Superior temporal gyrus (tissue), 1 donor: Measurements from ENCODE around the gene ERMARD.

Experiments
- DNase-seq: peaks from one replicate; pipeline ENCODE4 v3.0.0-alpha.2; 2016; ENCODE audit errors: extremely low spot score

ERMARD gene

GRCh38 chr6:169802790-169803189 lies 51.4 kb downstream of the ERMARD start:
- DNase-seq = no peak

- no peak for DNase-seq
These were observed 51.9 kb downstream of the ERMARD start for GRCh38 chr6:169803271-169803811.

DNA sequence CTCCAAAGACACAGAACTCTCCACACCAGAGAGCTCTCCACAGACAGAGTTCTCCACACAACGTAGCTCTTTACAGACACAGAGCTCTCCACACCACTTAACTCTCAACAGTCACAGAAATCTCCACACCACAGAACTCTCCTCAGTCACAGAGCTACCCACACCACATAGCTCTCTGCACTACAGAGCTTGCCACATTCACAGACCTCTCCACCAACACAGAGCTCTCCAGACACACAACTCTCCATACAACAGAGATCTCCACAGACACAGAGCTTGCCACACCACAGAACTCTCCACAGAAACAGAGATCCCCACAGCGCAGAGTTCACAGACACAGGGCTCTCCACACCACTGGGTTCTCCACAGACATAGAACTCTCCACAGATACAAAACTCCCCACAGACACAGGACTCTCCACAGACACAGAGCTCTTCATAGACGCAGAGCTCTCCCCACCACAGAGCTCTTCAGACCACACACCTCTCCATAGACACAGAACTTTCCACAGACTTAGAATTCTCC lies 52.5 kb downstream of the ERMARD start:
- no peak for DNase-seq

DNA sequence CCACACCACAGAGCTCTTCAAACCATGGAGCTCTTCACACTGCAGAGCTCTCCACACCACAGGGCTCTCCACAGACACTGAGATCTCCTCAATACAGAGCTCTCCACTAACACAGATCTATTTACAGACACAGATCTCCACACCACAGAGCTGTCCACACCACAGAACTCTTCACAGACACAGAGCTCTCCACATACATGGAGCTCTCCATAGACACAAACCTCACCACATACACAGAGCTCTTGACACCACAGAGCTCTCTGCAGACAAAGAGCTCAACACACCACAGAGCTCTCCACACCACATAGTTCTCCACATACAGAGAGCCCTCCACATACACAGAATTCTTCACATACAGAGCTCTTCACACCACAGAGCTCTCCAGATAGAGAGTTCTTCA lies 53.0 kb downstream of the ERMARD start:
- no peak for DNase-seq

DNA sequence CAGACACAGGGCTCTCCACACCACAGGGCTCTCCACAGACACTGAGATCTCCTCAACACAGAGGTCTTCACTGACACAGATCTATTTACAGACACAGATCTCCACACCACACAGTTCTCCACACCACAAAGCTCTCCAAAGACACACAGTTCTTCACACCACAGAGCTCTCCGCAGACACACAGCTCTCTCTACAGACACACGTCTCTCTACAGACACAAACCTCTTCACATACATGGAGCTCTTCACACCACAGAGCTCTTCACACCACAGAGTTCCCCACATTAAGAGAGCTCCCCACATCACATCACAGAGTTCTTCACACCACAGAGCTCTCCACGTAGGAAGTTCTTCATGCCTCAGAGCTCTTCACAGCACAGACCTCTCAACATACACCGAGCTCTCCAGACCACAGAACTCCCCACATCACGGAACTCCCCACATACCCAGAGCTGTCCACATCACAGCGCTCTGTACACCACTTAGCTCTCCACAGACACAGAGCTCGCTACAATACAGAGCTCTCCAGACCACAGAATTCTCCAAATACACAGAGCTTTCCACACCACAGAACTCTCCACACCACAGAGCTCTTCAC lies 53.9 kb downstream of the ERMARD start:
- DNase-seq = no peak

DNA sequence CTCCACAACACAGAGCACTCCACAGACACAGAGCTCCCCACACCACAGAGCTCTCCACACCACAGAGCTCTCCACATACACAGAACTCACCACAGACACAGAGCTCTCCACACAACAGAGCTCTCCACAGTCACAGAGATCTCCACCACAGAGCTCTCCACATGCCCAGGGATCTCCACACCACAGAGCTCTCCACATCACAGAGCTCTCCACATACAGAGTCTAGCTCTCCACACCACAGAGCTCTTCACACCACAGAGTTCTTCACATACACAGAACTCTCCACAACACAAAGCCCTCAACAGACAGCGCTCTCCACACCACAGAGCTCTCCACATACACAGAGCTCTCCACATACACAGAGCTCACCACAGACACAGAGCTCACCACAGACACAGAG lies 55.3 kb downstream of the ERMARD start:
- no peak for DNase-seq

GRCh38 chr6:169807229-169807628 lies 55.8 kb downstream of the ERMARD start:
- DNase-seq = no peak

- DNase-seq = no peak
These were observed 56.5 kb downstream of the ERMARD start for GRCh38 chr6:169807699-169808607.

DNA sequence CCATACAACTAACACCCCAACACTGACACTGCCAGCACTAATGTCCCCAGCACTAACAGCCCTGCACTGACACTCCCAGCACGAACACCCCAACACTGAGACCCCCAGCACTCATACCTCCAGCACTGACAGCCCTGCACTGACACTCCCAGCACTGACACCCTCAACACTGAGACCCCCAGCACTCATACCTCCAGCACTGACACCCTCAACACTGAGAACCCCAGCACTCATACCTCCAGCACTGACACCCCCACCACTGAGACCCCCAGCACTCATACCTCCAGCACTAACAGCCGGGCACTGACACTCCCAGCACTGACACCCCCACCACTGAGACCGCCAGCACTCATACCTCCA lies 57.2 kb downstream of the ERMARD start:
- DNase-seq = no peak

- no peak for DNase-seq
These were observed 58.0 kb downstream of the ERMARD start for GRCh38 chr6:169809386-169809785.

GRCh38 chr6:169810066-169810989 lies 58.9 kb downstream of the ERMARD start:
- DNase-seq = no peak

DNA sequence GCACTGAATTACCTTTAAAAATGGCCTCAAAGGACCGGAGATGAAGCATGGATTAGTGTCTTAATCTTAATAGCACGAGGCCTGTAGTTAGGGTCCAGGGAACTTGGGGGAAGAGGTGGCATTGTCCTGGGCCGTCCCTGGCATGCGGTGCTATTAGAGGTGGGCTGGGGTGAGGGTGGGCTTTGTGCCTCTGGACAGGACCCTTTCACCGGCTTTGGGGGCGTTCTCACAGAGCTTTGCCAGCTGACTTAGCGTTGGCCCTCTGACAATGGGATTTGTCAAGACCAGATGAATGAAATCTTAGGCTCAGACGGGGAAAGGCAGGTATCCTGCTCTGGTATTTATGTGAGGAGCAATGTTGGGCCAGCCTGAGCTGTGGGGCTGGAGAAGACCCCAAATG lies 59.6 kb downstream of the ERMARD start:
- no peak for DNase-seq

- DNase-seq = no peak
These were observed 60.3 kb downstream of the ERMARD start for GRCh38 chr6:169811521-169812256.

DNA sequence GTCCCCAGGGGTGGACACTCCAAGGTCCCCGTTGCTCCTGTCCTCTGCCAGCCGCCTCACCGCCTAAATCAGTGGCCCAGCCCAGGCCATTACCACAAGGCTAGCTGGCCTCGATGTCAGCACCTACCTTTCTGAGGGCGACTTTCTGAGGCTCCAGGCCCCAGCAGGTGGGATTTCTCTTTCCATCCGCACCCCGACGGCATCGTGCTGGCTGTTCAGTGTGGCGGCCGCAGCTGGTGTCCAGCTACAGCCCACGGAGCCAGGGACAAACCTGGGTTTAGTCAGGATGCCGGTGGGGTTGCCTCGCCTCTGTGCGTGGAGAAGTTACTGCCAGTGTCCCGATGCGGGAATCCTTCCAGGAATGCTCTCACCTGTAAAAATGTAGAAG lies 60.8 kb downstream of the ERMARD start:
- no peak for DNase-seq

DNA sequence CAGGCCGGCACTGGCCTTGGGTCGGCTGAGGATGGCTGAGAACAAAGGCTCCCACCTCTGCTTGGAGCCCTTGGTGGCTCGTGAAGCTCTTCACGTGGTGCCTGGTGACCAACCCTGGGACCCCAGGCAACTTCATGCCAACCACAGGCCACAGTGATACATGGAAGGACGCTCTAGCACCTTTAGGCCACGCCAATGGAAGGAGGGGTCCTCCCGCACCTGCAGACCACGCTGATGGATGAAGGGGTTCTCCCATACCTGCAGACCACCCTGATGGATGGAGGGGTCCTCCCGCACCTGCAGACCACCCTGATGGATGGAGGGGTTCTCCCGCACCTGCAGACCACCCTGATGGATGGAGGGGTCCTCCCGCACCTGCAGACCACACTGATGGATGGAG lies 62.5 kb downstream of the ERMARD start:
- no peak for DNase-seq

DNA sequence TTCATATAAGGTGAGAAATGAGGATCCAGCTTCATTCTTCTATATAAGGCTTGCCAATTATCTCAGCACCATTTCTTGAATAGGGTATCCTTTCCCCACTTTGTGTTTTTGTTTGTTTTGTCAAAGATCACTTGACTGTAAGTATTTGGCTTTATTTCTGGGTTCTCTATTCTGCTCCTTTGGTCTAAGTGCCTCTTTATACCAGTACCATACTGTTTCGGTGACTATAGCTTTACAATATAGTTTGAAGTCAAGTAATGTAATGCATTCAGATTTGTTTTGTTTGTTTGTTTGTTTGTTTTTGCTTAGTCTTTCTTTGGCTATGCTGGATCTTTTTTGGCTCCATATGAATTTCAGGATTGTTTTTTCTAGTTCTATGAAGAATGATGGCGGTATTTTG lies 64.6 kb downstream of the ERMARD start:
- DNase-seq = no peak

DNA sequence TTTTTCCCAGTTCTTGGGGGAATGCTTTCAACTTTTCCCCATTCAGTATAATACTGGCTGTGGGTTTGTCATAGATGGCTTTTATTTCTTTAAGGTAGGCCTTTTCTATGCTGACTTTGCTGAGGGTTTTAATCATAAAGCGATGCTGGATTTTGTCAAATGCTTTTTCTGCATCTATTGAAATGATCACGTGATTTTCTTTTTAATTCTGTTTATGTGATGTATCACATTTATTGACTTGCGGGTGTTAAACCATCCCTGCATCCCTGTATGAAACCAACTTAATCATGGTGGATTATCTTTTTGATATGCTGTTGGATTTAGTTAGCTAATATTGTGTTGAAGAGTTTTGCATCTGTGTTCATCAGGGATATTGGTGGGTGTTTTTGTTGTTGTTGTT lies 65.6 kb downstream of the ERMARD start:
- no peak for DNase-seq

- no peak for DNase-seq
These were observed 68.9 kb downstream of the ERMARD start for GRCh38 chr6:169820358-169820757.

DNA sequence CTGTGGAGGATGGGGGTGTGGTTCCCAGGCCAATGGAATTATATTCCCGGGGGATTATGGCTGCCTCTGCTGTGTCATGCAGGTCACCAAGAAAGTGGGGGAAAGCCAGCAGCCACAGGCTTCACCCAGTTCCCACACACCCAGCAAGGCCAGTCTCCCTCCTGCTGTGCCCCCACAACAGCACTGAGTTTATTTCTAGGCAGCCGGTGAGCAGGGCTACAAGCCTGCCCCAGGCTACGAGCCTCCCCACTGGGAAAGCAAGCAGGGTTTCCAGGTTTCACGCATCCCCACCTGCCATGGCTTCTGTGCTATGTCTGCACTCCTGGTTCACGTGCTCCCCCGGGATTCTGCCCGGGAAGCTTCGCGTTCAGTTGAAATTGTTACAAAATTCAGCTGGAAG lies 72.6 kb downstream of the ERMARD start:
- no peak for DNase-seq

GRCh38 chr6:169824848-169825557 lies 73.6 kb downstream of the ERMARD start:
- no peak for DNase-seq
